Epithelial cell of proximal tubule (primary cell): Measurements from ENCODE around the gene ZNF438. TPM values are rescaled to one million over a fixed set of nuclear protein-coding genes. Genes with fewer than 3 reads are reported as not detected.
"Not testable (repeated sequence)": the region's sequence is repeated elsewhere in the genome, so short reads cannot be mapped to it uniquely, and the experiment has no call there.

Experiments used
- DNase-seq: peaks from one replicate; pipeline ENCODE4 v3.0.0-alpha.2; 2011; ENCODE audit warnings: low read depth
- H3K4me3 ChIP-seq: 2 replicates; pipeline ENCODE4 v1.5.1; 2011; ENCODE audit warnings: low read depth, mild to moderate bottlenecking, low read length
- total RNA-seq: library from RNA; depleted of rRNA; stranded (reverse); fragments of >200 nt; gene quantifications from 2 replicates; pipeline ENCODE4 v1.2.3, GENCODE V29; 2015
- TF ChIP-seq, protein P1 (sequence below): conservative IDR thresholded peaks from 2 replicates; pipeline ENCODE4 v1.5.1; 2012; ENCODE audit warnings: low read depth, mild to moderate bottlenecking, low read length

The ZNF438 gene
- total RNA-seq, 1 donor from 2014 or later: 4.2 TPM

DNA sequence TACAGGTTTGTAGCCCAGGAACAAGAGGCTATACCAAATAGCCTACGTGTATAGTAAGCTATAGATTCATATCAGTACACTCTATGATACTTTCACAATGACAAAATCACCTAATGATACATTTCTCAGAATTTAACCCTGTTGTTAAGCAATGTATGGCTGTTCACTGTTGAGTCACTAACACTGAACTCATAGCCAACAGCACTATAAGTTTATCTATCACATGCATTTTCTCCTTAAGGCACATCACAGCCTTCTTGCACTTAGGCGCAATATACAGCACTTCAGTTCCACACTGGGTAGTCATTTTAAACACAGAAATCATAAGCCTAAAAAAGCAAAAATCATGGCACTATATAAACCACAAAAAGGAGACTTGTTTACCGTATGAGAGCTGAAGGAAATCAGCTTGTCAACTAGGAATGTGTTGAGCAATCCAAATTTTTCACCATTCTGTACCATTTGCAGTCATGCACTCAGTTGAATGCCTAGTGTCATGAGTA lies 45.6 kb downstream of the ZNF438 start:
- TF ChIP-seq, protein P1, sequence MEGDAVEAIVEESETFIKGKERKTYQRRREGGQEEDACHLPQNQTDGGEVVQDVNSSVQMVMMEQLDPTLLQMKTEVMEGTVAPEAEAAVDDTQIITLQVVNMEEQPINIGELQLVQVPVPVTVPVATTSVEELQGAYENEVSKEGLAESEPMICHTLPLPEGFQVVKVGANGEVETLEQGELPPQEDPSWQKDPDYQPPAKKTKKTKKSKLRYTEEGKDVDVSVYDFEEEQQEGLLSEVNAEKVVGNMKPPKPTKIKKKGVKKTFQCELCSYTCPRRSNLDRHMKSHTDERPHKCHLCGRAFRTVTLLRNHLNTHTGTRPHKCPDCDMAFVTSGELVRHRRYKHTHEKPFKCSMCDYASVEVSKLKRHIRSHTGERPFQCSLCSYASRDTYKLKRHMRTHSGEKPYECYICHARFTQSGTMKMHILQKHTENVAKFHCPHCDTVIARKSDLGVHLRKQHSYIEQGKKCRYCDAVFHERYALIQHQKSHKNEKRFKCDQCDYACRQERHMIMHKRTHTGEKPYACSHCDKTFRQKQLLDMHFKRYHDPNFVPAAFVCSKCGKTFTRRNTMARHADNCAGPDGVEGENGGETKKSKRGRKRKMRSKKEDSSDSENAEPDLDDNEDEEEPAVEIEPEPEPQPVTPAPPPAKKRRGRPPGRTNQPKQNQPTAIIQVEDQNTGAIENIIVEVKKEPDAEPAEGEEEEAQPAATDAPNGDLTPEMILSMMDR: no peak
- DNase-seq: no peak
- H3K4me3 ChIP-seq: no peak overlapping the region

DNA sequence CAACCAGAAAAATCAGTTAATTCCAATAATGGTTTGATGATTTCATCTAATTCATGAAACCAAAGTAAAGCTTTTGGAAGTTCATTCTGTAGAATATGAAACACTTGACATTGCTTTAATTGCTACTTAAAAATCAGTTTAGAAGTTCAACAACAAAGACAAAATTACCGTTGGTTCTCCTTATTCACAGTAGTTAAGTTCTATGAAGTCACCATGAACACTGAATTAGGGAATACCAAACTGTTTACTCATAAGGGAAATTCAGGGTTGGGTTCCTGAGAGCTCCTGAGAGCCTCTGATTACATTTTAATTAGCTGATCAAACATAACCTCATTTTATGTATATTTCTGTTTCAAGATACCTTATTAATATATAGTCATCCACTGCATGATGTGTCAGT lies 46.2 kb downstream of the ZNF438 start:
- H3K4me3 ChIP-seq: no peak overlapping the region
- TF ChIP-seq, protein P1: no peak
- DNase-seq: no peak

DNA sequence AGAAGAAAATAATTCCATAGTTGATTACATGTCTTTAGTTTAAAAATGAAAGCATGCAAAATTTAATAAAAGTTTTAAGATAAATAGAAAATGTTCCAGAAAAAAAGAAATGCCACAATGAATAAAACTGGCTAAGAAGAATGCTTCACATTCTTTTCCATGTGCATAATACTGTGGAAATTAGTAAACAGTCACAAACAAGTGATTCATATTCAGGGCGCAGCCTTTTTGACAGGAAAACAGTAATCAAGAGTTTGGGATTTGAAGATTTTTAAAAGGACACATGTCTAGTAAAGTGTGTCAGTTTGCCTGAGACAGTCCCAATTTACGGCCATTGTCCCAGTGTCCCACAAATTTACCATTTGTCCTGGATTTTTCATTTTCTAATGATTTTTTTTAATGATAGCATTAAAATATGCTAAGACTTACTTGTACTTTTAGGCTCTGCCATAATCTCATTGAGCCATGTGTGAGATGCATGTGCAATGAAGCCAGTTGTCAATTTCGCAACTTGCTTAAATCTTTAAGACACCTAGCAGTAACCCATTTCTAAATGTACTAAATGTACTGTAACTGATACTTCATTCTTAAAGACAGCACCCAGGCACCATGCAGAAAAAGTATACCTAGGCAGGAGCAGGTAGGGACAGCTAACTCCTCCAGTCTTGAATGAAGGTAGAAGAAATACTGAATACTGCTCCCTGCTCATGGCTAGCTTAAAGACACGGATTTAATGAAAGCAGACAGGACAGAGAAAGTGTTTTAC lies 46.9 kb downstream of the ZNF438 start:
- H3K4me3 ChIP-seq: no peak overlapping the region
- no peak for DNase-seq
- TF ChIP-seq, protein P1: no peak

DNA sequence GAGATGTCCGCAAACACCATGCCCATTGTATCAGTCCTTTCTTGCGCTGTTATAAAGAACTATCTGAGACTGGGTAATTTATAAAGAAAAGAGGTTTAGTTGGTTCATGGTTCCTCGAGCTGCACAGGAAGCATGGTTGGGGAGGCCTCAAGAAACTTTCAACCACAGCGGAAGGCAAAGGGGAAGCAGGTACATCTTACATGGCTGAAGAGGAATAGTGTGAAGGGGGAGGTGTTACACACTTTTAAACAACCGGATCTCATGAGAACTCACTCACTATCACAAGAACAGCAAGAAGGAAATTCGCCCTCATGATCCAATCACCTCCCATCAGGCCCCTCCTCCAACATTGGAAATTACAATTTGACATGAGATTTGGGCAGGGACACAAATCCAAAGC lies 48.5 kb downstream of the ZNF438 start:
- not testable (repeated sequence) for DNase-seq, H3K4me3 ChIP-seq

DNA sequence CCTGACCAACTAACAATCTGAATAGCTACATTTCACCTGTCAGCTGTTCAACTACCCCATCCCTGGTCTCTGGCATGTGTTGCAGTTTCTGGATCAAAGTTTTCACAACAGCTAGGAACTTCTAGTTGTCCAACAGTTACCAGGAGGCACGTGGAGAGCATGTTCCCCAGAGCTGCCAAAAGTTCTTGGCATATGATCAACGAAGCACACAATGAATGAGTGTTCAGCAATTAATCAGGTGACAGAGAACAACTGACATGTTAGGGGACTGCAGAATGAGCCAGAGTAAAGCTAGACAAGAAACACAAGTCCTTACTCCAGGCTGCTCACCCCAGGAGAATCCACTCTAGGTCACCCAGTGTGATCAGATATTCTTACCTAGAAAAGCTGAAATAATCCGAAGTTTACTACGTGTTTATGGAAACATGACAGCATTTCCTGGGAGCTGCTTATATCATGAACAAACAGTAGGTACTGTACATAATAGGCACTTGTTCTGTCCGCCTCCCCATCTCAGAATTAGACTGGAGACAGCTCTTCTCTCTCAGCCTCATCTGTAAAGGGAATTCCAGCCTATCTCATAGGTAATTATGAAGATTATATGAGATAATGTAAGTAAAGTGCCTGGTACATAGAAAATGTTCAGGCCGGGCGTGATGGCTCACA lies 50.6 kb downstream of the ZNF438 start:
- H3K4me3 ChIP-seq: no peak overlapping the region
- no peak for DNase-seq
- TF ChIP-seq, protein P1: no peak

DNA sequence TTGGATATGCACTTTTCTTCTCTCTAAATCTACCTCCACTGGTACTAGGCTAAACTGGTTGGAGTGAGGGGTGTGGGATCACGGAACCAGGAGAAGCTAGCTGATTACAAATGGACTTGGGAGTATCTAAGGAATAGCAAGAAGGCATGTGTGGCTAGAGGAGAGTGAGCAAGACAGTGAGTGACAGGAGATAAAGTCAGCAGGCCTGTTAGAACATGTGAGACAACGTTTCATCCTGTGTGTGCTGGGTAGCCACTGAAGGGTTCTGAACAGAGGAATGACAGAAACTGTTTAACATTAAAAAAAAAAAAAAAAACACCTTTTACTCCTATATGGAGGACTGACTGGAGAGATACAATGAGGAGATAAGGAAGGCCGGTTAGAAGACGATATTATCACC lies 51.7 kb downstream of the ZNF438 start:
- no peak overlapping the region for H3K4me3 ChIP-seq
- DNase-seq: no peak
- TF ChIP-seq, protein P1: no peak

DNA sequence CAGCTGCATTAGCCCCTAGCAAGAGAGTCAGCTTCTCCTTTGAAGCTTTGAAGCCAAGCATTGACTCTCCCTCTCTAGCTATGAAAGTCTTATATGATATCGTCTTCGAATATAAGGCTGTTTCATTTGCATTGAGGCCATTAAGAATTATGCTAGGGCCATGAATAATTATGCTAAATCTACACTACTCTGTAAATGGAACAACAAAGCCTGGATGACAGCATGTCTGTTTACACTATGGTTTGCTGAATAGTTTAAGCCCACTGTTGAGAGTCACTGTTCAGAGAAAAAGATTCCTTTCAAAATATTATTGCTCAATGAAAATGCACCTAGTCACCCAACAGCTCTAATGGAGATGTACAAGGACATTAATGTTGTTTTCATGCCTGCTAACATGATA lies 52.8 kb downstream of the ZNF438 start:
- H3K4me3 ChIP-seq: no peak overlapping the region
- TF ChIP-seq, protein P1: no peak
- no peak for DNase-seq
